ENCODE measurements around the gene TMEM72. TPM values are rescaled to one million over a fixed set of nuclear protein-coding genes. Genes with fewer than 3 reads are reported as not detected.
A peak's percentile ranks its signal among the peaks of the same experiment; 100 is the strongest.
"Not testable (repeated sequence)": the region's sequence is repeated elsewhere in the genome, so short reads cannot be mapped to it uniquely, and the experiment has no call there.

The TMEM72 gene
- not detected for polyA plus RNA-seq (2012; ENCODE audit: low read depth, missing spikeins)

- FAIRE-seq (no peak), DNase-seq (ENCODE audit: insufficient read length, low spot score) (no peak)
- no peak for TF ChIP-seq POU2F2 (IDR thresholded peaks at IDR 0.05; ENCODE audit: low read depth, low read length)
- TF ChIP-seq SPI1 (IDR thresholded peaks at IDR 0.05; ENCODE audit: low read depth, low read length): no peak
- TF ChIP-seq TAF1 (IDR thresholded peaks at IDR 0.05; ENCODE audit: low read depth, low read length): no peak
- no peak for TF ChIP-seq POLR2A (IDR thresholded peaks at IDR 0.05; ENCODE audit: low read depth, low read length)
- TF ChIP-seq PAX5 (IDR thresholded peaks at IDR 0.05; ENCODE audit: insufficient read depth, low read length, severe bottlenecking): no peak
- TF ChIP-seq POLR2AphosphoS5 (IDR thresholded peaks at IDR 0.05; ENCODE audit: low read depth, low read length): no peak
Observed at GRCh38 chr10:44911081-44911540, at the start of gene TMEM72. Gene TMEM72, plus strand, starts transcription at chr10:44911337. Its CDS starts 176 bp downstream, at chr10:44911513.

- DNase-seq (ENCODE audit: insufficient read length, low spot score) (no peak), FAIRE-seq (no peak)
- TF ChIP-seq SPI1 (IDR thresholded peaks at IDR 0.05; ENCODE audit: low read depth, low read length) (no peak), POLR2AphosphoS5 (IDR thresholded peaks at IDR 0.05; ENCODE audit: low read depth, low read length) (no peak), POLR2A (IDR thresholded peaks at IDR 0.05; ENCODE audit: low read depth, low read length) (no peak), TAF1 (IDR thresholded peaks at IDR 0.05; ENCODE audit: low read depth, low read length) (no peak), PAX5 (IDR thresholded peaks at IDR 0.05; ENCODE audit: insufficient read depth, low read length, severe bottlenecking) (no peak), POU2F2 (IDR thresholded peaks at IDR 0.05; ENCODE audit: low read depth, low read length) (no peak)
Observed at GRCh38 chr10:44862006-44862751, 49.0 kb upstream of the TMEM72 start.

GRCh38 chr10:44862924-44863323 is 48.2 kb upstream of the TMEM72 start:
- no peak for TF ChIP-seq TAF1 (IDR thresholded peaks at IDR 0.05; ENCODE audit: low read depth, low read length)
- TF ChIP-seq PAX5 (IDR thresholded peaks at IDR 0.05; ENCODE audit: insufficient read depth, low read length, severe bottlenecking): no peak
- no peak for TF ChIP-seq SPI1 (IDR thresholded peaks at IDR 0.05; ENCODE audit: low read depth, low read length)
- no peak for TF ChIP-seq POLR2A (IDR thresholded peaks at IDR 0.05; ENCODE audit: low read depth, low read length)
- TF ChIP-seq POLR2AphosphoS5 (IDR thresholded peaks at IDR 0.05; ENCODE audit: low read depth, low read length): no peak
- no peak for TF ChIP-seq POU2F2 (IDR thresholded peaks at IDR 0.05; ENCODE audit: low read depth, low read length)
- FAIRE-seq: no peak
- DNase-seq (ENCODE audit: insufficient read length, low spot score): no peak

GRCh38 chr10:44863344-44864047 is 47.6 kb upstream of the TMEM72 start:
- DNase-seq (ENCODE audit: insufficient read length, low spot score) (no peak), FAIRE-seq (no peak)
- TF ChIP-seq POLR2A (IDR thresholded peaks at IDR 0.05; ENCODE audit: low read depth, low read length) (no peak), SPI1 (IDR thresholded peaks at IDR 0.05; ENCODE audit: low read depth, low read length) (no peak), POLR2AphosphoS5 (IDR thresholded peaks at IDR 0.05; ENCODE audit: low read depth, low read length) (no peak), PAX5 (IDR thresholded peaks at IDR 0.05; ENCODE audit: insufficient read depth, low read length, severe bottlenecking) (no peak), TAF1 (IDR thresholded peaks at IDR 0.05; ENCODE audit: low read depth, low read length) (no peak)

GRCh38 chr10:44864051-44864450 is 47.1 kb upstream of the TMEM72 start:
- DNase-seq (ENCODE audit: insufficient read length, low spot score) (no peak), FAIRE-seq (no peak)
- no peak for TF ChIP-seq POLR2A (IDR thresholded peaks at IDR 0.05; ENCODE audit: low read depth, low read length)
- TF ChIP-seq SPI1 (IDR thresholded peaks at IDR 0.05; ENCODE audit: low read depth, low read length): no peak
- TF ChIP-seq POLR2AphosphoS5 (IDR thresholded peaks at IDR 0.05; ENCODE audit: low read depth, low read length): no peak
- no peak for TF ChIP-seq TAF1 (IDR thresholded peaks at IDR 0.05; ENCODE audit: low read depth, low read length)
- no peak for TF ChIP-seq POU2F2 (IDR thresholded peaks at IDR 0.05; ENCODE audit: low read depth, low read length)
- TF ChIP-seq PAX5 (IDR thresholded peaks at IDR 0.05; ENCODE audit: insufficient read depth, low read length, severe bottlenecking): no peak

- no peak for TF ChIP-seq POLR2A (IDR thresholded peaks at IDR 0.05; ENCODE audit: low read depth, low read length)
- TF ChIP-seq SPI1 (IDR thresholded peaks at IDR 0.05; ENCODE audit: low read depth, low read length): no peak
- TF ChIP-seq POU2F2 (IDR thresholded peaks at IDR 0.05; ENCODE audit: low read depth, low read length): no peak
- no peak for TF ChIP-seq TAF1 (IDR thresholded peaks at IDR 0.05; ENCODE audit: low read depth, low read length)
- DNase-seq (ENCODE audit: insufficient read length, low spot score) (peak; percentile 86), FAIRE-seq (peak; percentile 47)
Observed at GRCh38 chr10:44864637-44865288, 46.4 kb upstream of the TMEM72 start.

GRCh38 chr10:44865289-44865671 is 45.9 kb upstream of the TMEM72 start:
- TF ChIP-seq TAF1 (IDR thresholded peaks at IDR 0.05; ENCODE audit: low read depth, low read length) (no peak), PAX5 (IDR thresholded peaks at IDR 0.05; ENCODE audit: insufficient read depth, low read length, severe bottlenecking) (no peak), POU2F2 (IDR thresholded peaks at IDR 0.05; ENCODE audit: low read depth, low read length) (no peak), POLR2A (IDR thresholded peaks at IDR 0.05; ENCODE audit: low read depth, low read length) (no peak)
- DNase-seq (ENCODE audit: insufficient read length, low spot score) (no peak), FAIRE-seq (no peak)

- not testable (repeated sequence) for FAIRE-seq; DNase-seq (ENCODE audit: insufficient read length, low spot score)
Observed at GRCh38 chr10:44866367-44866766, 44.8 kb upstream of the TMEM72 start.

GRCh38 chr10:44870031-44870430 is 41.1 kb upstream of the TMEM72 start:
- TF ChIP-seq POLR2AphosphoS5 (IDR thresholded peaks at IDR 0.05; ENCODE audit: low read depth, low read length): no peak
- no peak for TF ChIP-seq TAF1 (IDR thresholded peaks at IDR 0.05; ENCODE audit: low read depth, low read length)
- TF ChIP-seq POU2F2 (IDR thresholded peaks at IDR 0.05; ENCODE audit: low read depth, low read length): no peak
- TF ChIP-seq PAX5 (IDR thresholded peaks at IDR 0.05; ENCODE audit: insufficient read depth, low read length, severe bottlenecking): no peak
- TF ChIP-seq SPI1 (IDR thresholded peaks at IDR 0.05; ENCODE audit: low read depth, low read length): no peak
- no peak for FAIRE-seq
- no peak for DNase-seq (ENCODE audit: insufficient read length, low spot score)

All from GM12891 (cell line).